Endothelial cell (in vitro differentiated cells): ENCODE data around the gene ZDHHC6. TPM values are rescaled to one million over a fixed set of nuclear protein-coding genes. Genes with fewer than 3 reads are reported as not detected.
"Not testable (repeated sequence)": the region's sequence is repeated elsewhere in the genome, so short reads cannot be mapped to it uniquely, and the experiment has no call there.

Experiments
- DNase-seq: peaks from one replicate; pipeline ENCODE4 v3.0.0; 2021; ENCODE audit warnings: low spot score
- H3K27ac Mint-ChIP-seq: one replicate; pipeline ENCODE4 v1.8.0; 2021; ENCODE audit warnings: mixed read lengths, inconsistent platforms; ENCODE audit not compliant: unreplicated experiment
- H3K27me3 Mint-ChIP-seq: one replicate; pipeline ENCODE4 v1.8.0; 2021; ENCODE audit warnings: mild to moderate bottlenecking, moderate library complexity, mixed read lengths, inconsistent platforms; ENCODE audit not compliant: unreplicated experiment
- H3K36me3 Mint-ChIP-seq: one replicate; pipeline ENCODE4 v1.8.0; 2021; ENCODE audit warnings: mild to moderate bottlenecking, low read depth, mixed read lengths, inconsistent platforms; ENCODE audit not compliant: unreplicated experiment
- H3K4me1 Mint-ChIP-seq: one replicate; pipeline ENCODE4 v1.8.0; 2021; ENCODE audit warnings: mild to moderate bottlenecking, mixed read lengths, inconsistent platforms; ENCODE audit not compliant: unreplicated experiment
- H3K4me3 Mint-ChIP-seq: one replicate; pipeline ENCODE4 v1.8.0; 2021; ENCODE audit warnings: mild to moderate bottlenecking, mixed read lengths, inconsistent platforms; ENCODE audit not compliant: unreplicated experiment
- H3K9me3 Mint-ChIP-seq: one replicate; pipeline ENCODE4 v1.8.0; 2021; ENCODE audit warnings: mixed read lengths, inconsistent platforms; ENCODE audit not compliant: unreplicated experiment
- total RNA-seq: library from RNA; stranded (reverse); fragmentation: NEBNext Ultra II Directional; extraction: Animal tissue kit (Norgen Biotek cat#: 25700); gene quantifications from one replicate; pipeline ENCODE4 v1.2.1, GENCODE V29; 2021; ENCODE audit not compliant: unreplicated experiment
- TF ChIP-seq, protein P1 (sequence below): fragments of 200-600 bp; sonication (generic); IDR thresholded peaks from one replicate; pipeline ENCODE4 v1.5.0; 2021; ENCODE audit warnings: antibody characterized with exemption; ENCODE audit not compliant: unreplicated experiment

ZDHHC6 gene
- total RNA-seq, 1 donor from 2014 or later = 42.8 TPM

DNA sequence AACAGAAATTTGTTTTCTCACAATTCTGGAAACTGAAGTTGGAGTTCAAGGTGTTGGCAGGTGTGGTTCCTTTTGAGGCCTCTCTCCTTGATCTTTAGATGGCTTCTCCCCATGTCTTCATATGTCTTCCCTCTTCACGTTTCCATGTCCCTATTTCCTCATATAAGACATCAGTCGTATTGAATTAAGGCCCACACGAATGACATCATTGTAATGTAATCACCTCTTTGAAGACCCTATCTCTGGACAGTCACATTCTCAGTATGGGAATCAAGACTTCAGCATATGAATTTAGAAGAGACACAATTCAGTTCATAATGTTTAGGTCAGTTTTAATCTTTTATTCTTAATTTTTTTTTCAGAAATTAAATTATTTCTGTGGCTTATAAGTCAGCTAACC is 20.1 kb upstream of the ZDHHC6 start:
- DNase-seq = no peak
- H3K4me3 Mint-ChIP-seq = no peak overlapping the region
- H3K4me1 Mint-ChIP-seq = peaks cover under 1% of the 10 kb centered on the region
- H3K9me3 Mint-ChIP-seq = no peaks in the 10 kb centered on the region
- no peaks in the 10 kb centered on the region for H3K27me3 Mint-ChIP-seq
- H3K27ac Mint-ChIP-seq = no peak overlapping the region
- H3K36me3 Mint-ChIP-seq = peaks cover 21% of the 10 kb centered on the region
- TF ChIP-seq, protein P1, sequence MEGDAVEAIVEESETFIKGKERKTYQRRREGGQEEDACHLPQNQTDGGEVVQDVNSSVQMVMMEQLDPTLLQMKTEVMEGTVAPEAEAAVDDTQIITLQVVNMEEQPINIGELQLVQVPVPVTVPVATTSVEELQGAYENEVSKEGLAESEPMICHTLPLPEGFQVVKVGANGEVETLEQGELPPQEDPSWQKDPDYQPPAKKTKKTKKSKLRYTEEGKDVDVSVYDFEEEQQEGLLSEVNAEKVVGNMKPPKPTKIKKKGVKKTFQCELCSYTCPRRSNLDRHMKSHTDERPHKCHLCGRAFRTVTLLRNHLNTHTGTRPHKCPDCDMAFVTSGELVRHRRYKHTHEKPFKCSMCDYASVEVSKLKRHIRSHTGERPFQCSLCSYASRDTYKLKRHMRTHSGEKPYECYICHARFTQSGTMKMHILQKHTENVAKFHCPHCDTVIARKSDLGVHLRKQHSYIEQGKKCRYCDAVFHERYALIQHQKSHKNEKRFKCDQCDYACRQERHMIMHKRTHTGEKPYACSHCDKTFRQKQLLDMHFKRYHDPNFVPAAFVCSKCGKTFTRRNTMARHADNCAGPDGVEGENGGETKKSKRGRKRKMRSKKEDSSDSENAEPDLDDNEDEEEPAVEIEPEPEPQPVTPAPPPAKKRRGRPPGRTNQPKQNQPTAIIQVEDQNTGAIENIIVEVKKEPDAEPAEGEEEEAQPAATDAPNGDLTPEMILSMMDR = no peak

DNA sequence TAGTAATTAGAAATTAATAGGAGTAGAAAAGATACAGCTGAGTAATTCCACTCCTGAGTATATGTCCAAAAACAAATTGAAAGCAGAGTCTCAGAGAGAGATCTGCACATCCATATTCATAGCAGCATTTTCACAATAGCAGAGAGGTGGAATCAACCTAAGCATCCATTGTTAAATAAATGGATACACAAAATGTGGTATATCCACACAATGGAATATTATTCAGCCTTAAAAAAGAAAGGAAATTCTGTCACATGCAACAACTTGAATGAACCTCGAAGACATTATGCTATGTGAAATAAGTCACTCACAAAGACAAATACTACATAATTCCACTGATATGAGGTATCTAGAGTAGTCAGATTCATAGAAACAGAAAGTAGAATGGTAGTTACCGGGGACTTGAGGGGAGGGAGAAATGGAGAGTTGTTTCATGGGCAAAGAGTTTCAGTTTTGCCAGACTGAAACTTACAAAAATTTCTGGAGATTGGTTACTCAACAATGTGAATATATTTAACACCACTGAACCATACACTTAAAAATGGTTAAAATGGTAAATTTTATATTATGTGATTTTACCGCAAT is 18.7 kb upstream of the ZDHHC6 start:
- TF ChIP-seq, protein P1 = no peak
- Mint-ChIP-seq H3K27me3 (no peaks in the 10 kb centered on the region), H3K4me1 (no peaks in the 10 kb centered on the region), H3K9me3 (no peaks in the 10 kb centered on the region), H3K4me3 (no peak overlapping the region), H3K27ac (no peak overlapping the region), H3K36me3 (peaks cover 21% of the 10 kb centered on the region)
- no peak for DNase-seq

DNA sequence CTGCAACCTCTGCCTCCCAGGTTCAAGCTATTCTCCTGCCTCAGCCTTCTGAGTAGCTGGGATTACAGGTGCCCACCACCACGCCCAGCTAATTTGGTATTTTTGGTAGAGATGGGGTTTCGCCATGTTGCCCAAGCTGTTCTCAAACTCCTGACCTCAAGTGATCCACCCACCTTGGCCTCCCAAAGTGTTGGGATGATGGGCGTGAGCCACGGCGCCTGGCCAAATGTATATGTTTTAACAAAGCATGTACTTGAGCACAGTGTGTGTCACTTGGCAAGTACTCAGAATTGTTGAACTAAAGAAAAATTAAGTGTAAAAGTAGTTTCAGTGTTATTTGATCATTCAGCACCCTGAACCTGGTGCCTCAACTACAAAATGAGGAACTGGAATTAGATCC is 17.4 kb upstream of the ZDHHC6 start:
- not testable (repeated sequence) for H3K9me3 Mint-ChIP-seq, H3K4me1 Mint-ChIP-seq, DNase-seq, H3K27me3 Mint-ChIP-seq, H3K27ac Mint-ChIP-seq, H3K4me3 Mint-ChIP-seq
- peaks cover 21% of the 10 kb centered on the region for H3K36me3 Mint-ChIP-seq

DNA sequence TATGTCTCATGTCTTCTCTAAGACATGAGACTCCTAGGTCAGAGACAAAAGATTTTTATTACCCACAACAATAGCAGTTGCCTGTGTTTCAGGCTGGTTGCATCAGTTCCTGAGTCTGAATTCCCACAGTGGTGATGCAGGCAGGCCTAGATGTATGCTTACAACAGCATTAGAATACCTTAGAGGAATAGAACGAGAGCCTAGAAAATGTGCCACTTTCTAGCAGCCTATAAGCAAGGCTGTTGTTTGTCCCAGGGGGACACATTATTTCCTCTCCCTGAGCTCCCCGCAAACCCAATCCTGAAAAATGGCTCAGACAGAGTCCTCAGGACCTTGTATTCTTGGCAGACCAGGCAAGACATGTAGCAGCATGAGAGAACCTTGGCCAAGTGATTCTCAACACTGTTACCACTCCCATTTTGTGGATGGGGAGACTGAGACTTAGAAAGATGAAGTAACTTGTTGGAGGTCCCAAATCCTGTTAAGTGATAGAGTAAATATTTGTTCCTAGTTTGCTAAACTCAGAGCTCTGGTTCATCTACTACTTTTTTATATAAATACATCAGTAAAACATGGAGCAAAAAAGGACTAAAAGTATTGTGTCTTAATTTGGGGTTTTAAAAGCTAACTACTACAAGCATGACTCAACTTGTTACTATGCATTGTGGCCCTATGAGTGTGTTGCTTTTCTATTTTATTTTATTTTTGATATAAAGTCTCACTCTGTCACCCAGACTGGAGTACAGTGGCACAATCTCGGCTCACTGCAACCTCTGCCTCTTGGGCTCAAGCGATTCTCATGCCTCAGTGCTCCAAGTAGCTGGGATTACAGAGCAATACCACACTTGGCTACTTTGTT is 14.5 kb upstream of the ZDHHC6 start:
- TF ChIP-seq, protein P1 = no peak
- H3K9me3 Mint-ChIP-seq = no peaks in the 10 kb centered on the region
- H3K4me1 Mint-ChIP-seq = no peaks in the 10 kb centered on the region
- no peak overlapping the region for H3K27ac Mint-ChIP-seq
- H3K36me3 Mint-ChIP-seq = peaks cover 21% of the 10 kb centered on the region
- H3K4me3 Mint-ChIP-seq = no peak overlapping the region
- no peak for DNase-seq
- H3K27me3 Mint-ChIP-seq = no peaks in the 10 kb centered on the region

DNA sequence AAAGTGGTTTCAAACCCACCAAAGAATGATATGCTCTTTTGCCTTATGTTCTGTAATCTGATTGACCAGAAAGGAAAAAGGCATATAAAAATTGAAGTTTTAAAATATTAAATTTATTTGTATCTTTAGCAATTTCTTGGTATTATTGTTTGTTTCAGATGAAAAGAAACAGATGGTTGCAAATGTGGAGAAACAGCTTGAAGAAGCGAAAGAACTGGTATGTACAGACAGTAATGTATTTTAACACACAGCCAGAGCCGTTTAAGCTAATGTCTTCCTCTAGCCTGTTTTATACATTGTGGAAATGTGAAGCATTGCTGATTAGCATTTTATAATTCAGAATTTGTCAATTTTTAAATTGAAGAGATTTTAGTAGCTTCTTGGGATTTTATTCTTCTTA is 13.7 kb upstream of the ZDHHC6 start:
- TF ChIP-seq, protein P1 = no peak
- Mint-ChIP-seq H3K27me3 (no peaks in the 10 kb centered on the region), H3K9me3 (no peaks in the 10 kb centered on the region), H3K4me3 (no peak overlapping the region), H3K27ac (no peak overlapping the region), H3K4me1 (no peaks in the 10 kb centered on the region), H3K36me3 (peaks cover 15% of the 10 kb centered on the region)
- DNase-seq = no peak
